Gastroesophageal sphincter (tissue), 3 donors: Measurements from ENCODE around the gene MRPS25.

Experiments
- EP300 ChIP-seq: sonication (generic); formaldehyde crosslinking; IDR thresholded peaks from one replicate; pipeline ENCODE4 v1.6.1; 2017; ENCODE audit warnings: antibody characterized with exemption, mild to moderate bottlenecking
- POLR2A ChIP-seq, 2 donors: fragments of 450-650 bp; IDR thresholded peaks; one replicate each; pipeline ENCODE4 v1.6.1; 2017; ENCODE audit warnings: antibody characterized with exemption in 2 of 2, mild to moderate bottlenecking in 2 of 2, moderate library complexity in 1 of 2
- POLR2AphosphoS5 ChIP-seq: sonication (generic); formaldehyde crosslinking; IDR thresholded peaks from one replicate; pipeline ENCODE4 v1.6.1; 2017; ENCODE audit warnings: antibody characterized with exemption
- TF ChIP-seq, protein P1 (sequence below), 4 experiments: fragments of 200-600 bp in 2 of 4; fragments of 450-650 bp in 2 of 4; sonication (generic) in 1 of 4; IDR thresholded peaks; one replicate each; pipeline ENCODE4 v1.5.1; 2017 to 2019; ENCODE audit warnings: antibody characterized with exemption in 4 of 4, mild to moderate bottlenecking in 2 of 4, moderate library complexity in 2 of 4

GRCh38 chr3:15029625-15030024, 35.5 kb downstream of the MRPS25 start:
- TF ChIP-seq, protein P1, sequence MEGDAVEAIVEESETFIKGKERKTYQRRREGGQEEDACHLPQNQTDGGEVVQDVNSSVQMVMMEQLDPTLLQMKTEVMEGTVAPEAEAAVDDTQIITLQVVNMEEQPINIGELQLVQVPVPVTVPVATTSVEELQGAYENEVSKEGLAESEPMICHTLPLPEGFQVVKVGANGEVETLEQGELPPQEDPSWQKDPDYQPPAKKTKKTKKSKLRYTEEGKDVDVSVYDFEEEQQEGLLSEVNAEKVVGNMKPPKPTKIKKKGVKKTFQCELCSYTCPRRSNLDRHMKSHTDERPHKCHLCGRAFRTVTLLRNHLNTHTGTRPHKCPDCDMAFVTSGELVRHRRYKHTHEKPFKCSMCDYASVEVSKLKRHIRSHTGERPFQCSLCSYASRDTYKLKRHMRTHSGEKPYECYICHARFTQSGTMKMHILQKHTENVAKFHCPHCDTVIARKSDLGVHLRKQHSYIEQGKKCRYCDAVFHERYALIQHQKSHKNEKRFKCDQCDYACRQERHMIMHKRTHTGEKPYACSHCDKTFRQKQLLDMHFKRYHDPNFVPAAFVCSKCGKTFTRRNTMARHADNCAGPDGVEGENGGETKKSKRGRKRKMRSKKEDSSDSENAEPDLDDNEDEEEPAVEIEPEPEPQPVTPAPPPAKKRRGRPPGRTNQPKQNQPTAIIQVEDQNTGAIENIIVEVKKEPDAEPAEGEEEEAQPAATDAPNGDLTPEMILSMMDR (IDR thresholded peaks at IDR 0.05): no peak
- TF ChIP-seq POLR2A (IDR thresholded peaks at IDR 0.05): no peak
- TF ChIP-seq EP300: no peak
- no peak for TF ChIP-seq POLR2AphosphoS5
